PC-3 (cell line): Measurements from ENCODE around the gene CLDN11. TPM values are rescaled to one million over a fixed set of nuclear protein-coding genes. Genes with fewer than 3 reads are reported as not detected.
A peak's percentile ranks its signal among the peaks of the same experiment; 100 is the strongest.

Experiments used
- ATAC-seq: fragments of 200-7000 bp; cut with Tn5 transposase; 2 replicates; pipeline ENCODE4 v1.9.1; 2020; ENCODE audit warnings: mild to moderate bottlenecking, moderate library complexity
- BruUV-seq: library from RNA; stranded (reverse); fragments of 400-500 nt; replicated peaks from 2 replicates; lab custom pipeline; 2021; lab: Mats Ljungman, UMichigan
- CTCF ChIA-PET: fragments of 300-600 bp; sonication (Branson Sonifier 250); formaldehyde crosslinking; loops from one replicate; lab custom pipeline; 2022; ENCODE audit warnings: antibody characterized with exemption; lab: Charles Lee
- POLR2A ChIA-PET: fragments of 300-600 bp; sonication (Branson Sonifier 250); formaldehyde crosslinking; loops from one replicate; lab custom pipeline; 2022; ENCODE audit warnings: antibody characterized with exemption; ENCODE audit not compliant: unreplicated experiment; lab: Charles Lee
- DNase-seq: peaks from one replicate; pipeline ENCODE4 v3.0.0-alpha.2; 2015
- H2AFZ ChIP-seq: fragments of 300-600 bp; sonication (generic); 2 replicates; pipeline ENCODE4 v1.6.0; 2016; ENCODE audit warnings: antibody characterized with exemption, low read length
- H3F3A ChIP-seq: fragments of 300-600 bp; sonication (generic); one replicate; pipeline ENCODE4 v1.6.0; 2017; ENCODE audit warnings: antibody characterized with exemption, low read length, control low read depth, mild to moderate bottlenecking; ENCODE audit not compliant: unreplicated experiment
- H3K27ac ChIP-seq: fragments of 300-600 bp; sonication (generic); 2 replicates; pipeline ENCODE4 v1.5.1; 2016; ENCODE audit warnings: mild to moderate bottlenecking, low read length
- H3K27me3 ChIP-seq: fragments of 300-600 bp; sonication (generic); 2 replicates; pipeline ENCODE4 v1.6.1; 2016; ENCODE audit warnings: low read length, mixed read lengths
- H3K36me3 ChIP-seq: fragments of 300-600 bp; sonication (generic); 2 replicates; pipeline ENCODE4 v1.6.1; 2016; ENCODE audit warnings: low read depth, mixed run types, low read length, mixed read lengths
- H3K4me1 ChIP-seq: fragments of 300-600 bp; sonication (generic); 2 replicates; pipeline ENCODE4 v1.5.1; 2016; ENCODE audit warnings: low read length; ENCODE audit not compliant: insufficient read depth
- H3K4me2 ChIP-seq: fragments of 300-600 bp; sonication (generic); 2 replicates; pipeline ENCODE4 v1.6.0; 2016; ENCODE audit warnings: low read length
- H3K4me3 ChIP-seq: fragments of 300-600 bp; sonication (generic); 2 replicates; pipeline ENCODE4 v1.5.1; 2016; ENCODE audit warnings: mild to moderate bottlenecking, low read length, mixed read lengths
- H3K79me2 ChIP-seq: fragments of 300-600 bp; sonication (generic); 2 replicates; pipeline ENCODE4 v1.6.1; 2017; ENCODE audit warnings: low read length, mixed read lengths
- H3K9ac ChIP-seq: fragments of 300-600 bp; sonication (generic); 2 replicates; pipeline ENCODE4 v1.6.0; 2016; ENCODE audit warnings: mild to moderate bottlenecking, low read length
- H3K9me2 ChIP-seq: fragments of 300-600 bp; sonication (generic); replicated peaks from 2 replicates; pipeline ENCODE4 v1.6.1; 2016; ENCODE audit warnings: mixed run types, low read length, mixed read lengths
- H3K9me3 ChIP-seq: fragments of 300-600 bp; sonication (generic); 2 replicates; pipeline ENCODE4 v1.6.1; 2016; ENCODE audit warnings: low read length, mixed read lengths
- H4K20me1 ChIP-seq: fragments of 300-600 bp; sonication (generic); 2 replicates; pipeline ENCODE4 v1.6.1; 2016; ENCODE audit warnings: low read length, mixed read lengths
- EZH2 ChIP-seq: fragments of 300-600 bp; sonication (generic); IDR thresholded peaks from one replicate; pipeline ENCODE4 v1.6.1; 2017; ENCODE audit warnings: antibody characterized with exemption, mild to moderate bottlenecking, low read length; ENCODE audit not compliant: unreplicated experiment
- EZH2phosphoT487 ChIP-seq: fragments of 300-600 bp; sonication (generic); IDR thresholded peaks from 2 replicates; pipeline ENCODE4 v1.6.1; 2018; ENCODE audit warnings: mild to moderate bottlenecking, antibody characterized with exemption, low read length, borderline replicate concordance
- intact Hi-C: fragments of 100-400 bp; cut with micrococcal nuclease; formaldehyde crosslinking; loops from 2 replicates; pipeline ENCODE4 v1.9.0; 2023
- total RNA-seq: library from RNA; depleted of rRNA; stranded (reverse); fragments of >200 nt; gene quantifications from 2 replicates; pipeline ENCODE4 v1.2.3, GENCODE V29; 2014
- TF ChIP-seq, protein P1 (sequence below): fragments of 300-600 bp; sonication (generic); conservative IDR thresholded peaks from 2 replicates; pipeline ENCODE4 v1.5.1; 2017; ENCODE audit warnings: antibody characterized with exemption, low read depth, mild to moderate bottlenecking, low read length

The CLDN11 gene
- total RNA-seq, 1 experiment from 2014 or later: 32.0 TPM

DNA sequence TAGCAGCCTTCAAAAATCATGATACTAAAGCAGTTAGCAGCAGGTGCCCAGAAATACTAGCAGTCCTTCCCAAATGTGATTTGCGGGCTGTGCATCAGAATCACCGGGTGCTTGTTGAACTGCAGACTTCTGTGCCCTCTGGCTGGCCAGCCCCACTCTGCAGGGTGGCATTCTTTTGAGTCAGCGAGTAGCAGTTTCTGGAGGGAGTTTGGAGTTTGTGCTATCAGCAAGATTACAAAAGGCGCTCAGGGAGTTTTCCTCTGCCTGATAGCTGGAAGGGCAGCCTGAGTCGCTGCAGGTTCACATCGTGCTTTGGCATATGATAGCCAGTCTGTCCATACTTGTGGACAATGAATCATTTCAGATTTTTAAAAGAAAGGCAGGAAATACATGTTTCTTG lies 57.6 kb downstream of the CLDN11 start:
- peak; percentile 20 for DNase-seq
- Histone ChIP-seq H3K9ac (no peak overlapping the region), H3K27ac (no peak overlapping the region), H3K9me3 (no peaks in the 10 kb centered on the region), H3K4me3 (no peak overlapping the region), H3K27me3 (no peaks in the 10 kb centered on the region), H3K79me2 (no peaks in the 10 kb centered on the region), H3K9me2 (no peaks in the 10 kb centered on the region), H3K36me3 (no peaks in the 10 kb centered on the region), H2AFZ (no peak overlapping the region), H3K4me2 (no peak overlapping the region), H3F3A (no peaks in the 10 kb centered on the region), H3K4me1 (peaks cover 17% of the 10 kb centered on the region), H4K20me1 (no peaks in the 10 kb centered on the region)
- TF ChIP-seq, protein P1, sequence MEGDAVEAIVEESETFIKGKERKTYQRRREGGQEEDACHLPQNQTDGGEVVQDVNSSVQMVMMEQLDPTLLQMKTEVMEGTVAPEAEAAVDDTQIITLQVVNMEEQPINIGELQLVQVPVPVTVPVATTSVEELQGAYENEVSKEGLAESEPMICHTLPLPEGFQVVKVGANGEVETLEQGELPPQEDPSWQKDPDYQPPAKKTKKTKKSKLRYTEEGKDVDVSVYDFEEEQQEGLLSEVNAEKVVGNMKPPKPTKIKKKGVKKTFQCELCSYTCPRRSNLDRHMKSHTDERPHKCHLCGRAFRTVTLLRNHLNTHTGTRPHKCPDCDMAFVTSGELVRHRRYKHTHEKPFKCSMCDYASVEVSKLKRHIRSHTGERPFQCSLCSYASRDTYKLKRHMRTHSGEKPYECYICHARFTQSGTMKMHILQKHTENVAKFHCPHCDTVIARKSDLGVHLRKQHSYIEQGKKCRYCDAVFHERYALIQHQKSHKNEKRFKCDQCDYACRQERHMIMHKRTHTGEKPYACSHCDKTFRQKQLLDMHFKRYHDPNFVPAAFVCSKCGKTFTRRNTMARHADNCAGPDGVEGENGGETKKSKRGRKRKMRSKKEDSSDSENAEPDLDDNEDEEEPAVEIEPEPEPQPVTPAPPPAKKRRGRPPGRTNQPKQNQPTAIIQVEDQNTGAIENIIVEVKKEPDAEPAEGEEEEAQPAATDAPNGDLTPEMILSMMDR: no peak
- TF ChIP-seq EZH2phosphoT487 (no peak), EZH2 (no peak)
- intact Hi-C loops: no loop called here
- ChIA-PET CTCF (interaction anchor here (1.3 kb wide), 1 partner anchor 335 kb away, joined by 3 read pairs; no protein-coding TSS in a partner anchor), POLR2A (no interaction called here)
- no TSS peak for BruUV-seq
- ATAC-seq: peak; percentile 47

DNA sequence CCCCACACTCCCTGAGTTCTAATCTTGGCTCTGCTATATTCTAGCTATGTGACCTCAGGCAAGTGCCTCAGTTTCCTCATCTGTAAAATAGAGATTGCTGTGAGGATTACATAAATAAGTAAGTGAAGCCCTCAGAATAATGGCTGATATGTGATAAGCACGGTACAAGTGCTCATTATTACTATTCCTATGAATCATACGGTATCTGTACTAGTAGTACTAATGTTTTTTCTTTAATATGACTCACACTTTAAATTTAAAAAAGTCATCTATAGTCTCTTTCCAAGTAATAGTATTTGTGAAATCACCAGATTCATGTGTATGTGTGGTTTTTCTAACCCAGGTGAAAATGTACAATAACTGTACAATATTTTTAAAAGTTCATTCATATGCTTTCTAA lies 58.7 kb downstream of the CLDN11 start:
- Histone ChIP-seq H3K9ac (no peak overlapping the region), H3K9me2 (no peaks in the 10 kb centered on the region), H3K27ac (no peak overlapping the region), H3K79me2 (no peaks in the 10 kb centered on the region), H3K4me2 (no peak overlapping the region), H4K20me1 (no peaks in the 10 kb centered on the region), H3K4me1 (peaks cover 17% of the 10 kb centered on the region), H3F3A (no peaks in the 10 kb centered on the region), H2AFZ (no peak overlapping the region), H3K27me3 (no peaks in the 10 kb centered on the region), H3K4me3 (no peak overlapping the region), H3K9me3 (no peaks in the 10 kb centered on the region), H3K36me3 (no peaks in the 10 kb centered on the region)
- intact Hi-C loops: no loop called here
- DNase-seq: peak; percentile 39
- no TSS peak for BruUV-seq
- ChIA-PET POLR2A (no interaction called here), CTCF (interaction anchor here (1.3 kb wide), 1 partner anchor 334 kb away, joined by 3 read pairs; no protein-coding TSS in a partner anchor)
- ATAC-seq: peak; percentile 85
- TF ChIP-seq EZH2: no peak
- no peak for TF ChIP-seq EZH2phosphoT487
- TF ChIP-seq, protein P1: no peak

DNA sequence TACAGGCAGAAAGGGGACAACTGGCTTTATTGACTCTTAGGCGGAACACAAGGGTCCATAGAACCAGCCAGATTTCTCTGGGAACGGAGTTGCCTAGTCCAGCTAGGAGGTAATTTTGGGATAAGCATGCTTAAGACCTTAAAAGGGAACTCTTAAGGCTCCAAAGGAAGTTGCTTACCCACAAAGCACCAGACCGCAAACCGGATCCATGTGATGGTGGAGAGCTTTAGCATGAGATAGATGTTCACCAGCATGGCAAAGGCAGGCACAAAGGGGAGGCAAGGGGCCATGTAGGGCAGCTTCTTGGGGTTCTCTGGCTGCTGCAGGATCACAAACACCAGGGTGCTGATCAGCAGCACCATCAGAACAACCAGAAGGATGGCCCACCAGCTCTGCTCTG lies 61.4 kb downstream of the CLDN11 start:
- H3K9ac ChIP-seq: no peak overlapping the region
- H3K4me2 ChIP-seq: no peak overlapping the region
- H3K27me3 ChIP-seq: no peaks in the 10 kb centered on the region
- H3K9me3 ChIP-seq: no peaks in the 10 kb centered on the region
- H3K9me2 ChIP-seq: no peaks in the 10 kb centered on the region
- no peaks in the 10 kb centered on the region for H3K36me3 ChIP-seq
- peaks cover 17% of the 10 kb centered on the region for H3K4me1 ChIP-seq
- no TSS peak for BruUV-seq
- ChIA-PET CTCF (no interaction called here), POLR2A (no interaction called here)
- no peak overlapping the region for H3K4me3 ChIP-seq
- H4K20me1 ChIP-seq: no peaks in the 10 kb centered on the region
- H3K79me2 ChIP-seq: no peaks in the 10 kb centered on the region
- H3K27ac ChIP-seq: no peak overlapping the region
- ATAC-seq (no peak), DNase-seq (no peak)
- H3F3A ChIP-seq: no peaks in the 10 kb centered on the region
- TF ChIP-seq, protein P1: no peak
- TF ChIP-seq EZH2phosphoT487 (no peak), EZH2 (no peak)
- intact Hi-C loops: no loop called here
- no peak overlapping the region for H2AFZ ChIP-seq
